Measurements from ENCODE around the gene PLK3. TPM values are rescaled to one million over a fixed set of nuclear protein-coding genes. Genes with fewer than 3 reads are reported as not detected.
"Not testable (repeated sequence)": the region's sequence is repeated elsewhere in the genome, so short reads cannot be mapped to it uniquely, and the experiment has no call there.

PLK3 gene
- total RNA-seq (100 to 1,000 TPM; 389 to 523 TPM), total RNA-seq (191 to 619 reads per million in 2 donors)

DNA sequence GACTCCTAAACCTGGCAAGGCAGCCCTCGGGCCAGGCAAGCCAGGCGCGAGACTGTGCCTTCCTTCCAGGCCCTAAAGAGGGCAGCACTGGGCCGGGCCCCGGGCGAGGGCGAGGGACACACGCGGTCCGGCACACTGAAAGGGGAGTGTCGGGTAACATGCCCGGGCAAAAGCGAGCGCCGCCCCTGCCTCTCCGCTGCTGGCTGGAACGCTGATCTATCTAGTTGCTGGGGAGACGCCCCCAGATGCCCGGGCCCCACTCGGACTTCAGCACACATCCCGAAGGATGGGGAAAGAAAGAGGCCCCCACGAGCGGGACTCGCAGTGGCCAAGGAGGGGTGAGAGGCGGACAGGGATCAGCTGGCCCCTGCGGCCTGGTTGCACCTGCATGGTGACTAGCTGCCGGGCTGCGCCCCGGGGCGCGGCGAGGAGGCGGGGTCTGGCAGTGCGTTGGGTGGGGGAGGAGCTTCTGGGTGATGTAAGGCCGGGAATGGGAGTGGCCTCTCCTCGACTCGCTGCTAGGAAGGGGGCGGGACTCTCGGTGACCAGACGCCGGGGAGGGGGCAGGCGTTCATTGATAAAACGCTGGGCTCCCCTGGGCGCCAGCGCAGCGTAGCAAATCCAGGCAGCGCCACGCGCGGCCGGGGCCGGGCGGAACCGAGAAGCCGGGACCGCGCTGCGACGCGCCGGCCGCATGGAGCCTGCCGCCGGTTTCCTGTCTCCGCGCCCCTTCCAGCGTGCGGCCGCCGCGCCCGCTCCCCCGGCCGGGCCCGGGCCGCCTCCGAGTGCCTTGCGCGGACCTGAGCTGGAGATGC, at the start of gene PLK3:
PLK3 (plus strand) TSS at position 608 of the 815 bp plus-strand sequence; CDS start at position 695, 87 bp downstream.
- Mint-ChIP-seq H3K36me3 (ENCODE audit: low read depth) (peaks cover 12% of the 10 kb centered on the region), H3K4me1 (peaks cover 38% of the 10 kb centered on the region), H3K27me3 (no peaks in the 10 kb centered on the region), H3K4me3 (peak within 1 kb of the TSS; percentile 99), H3K27ac (peak within 1 kb of the TSS; percentile 100)
- peaks cover 3% of the 10 kb centered on the region for H3K9me3 ChIP-seq (ENCODE audit: control insufficient read depth, low read length, poor library complexity, severe bottlenecking)
- ATAC-seq (peak; percentile 86), DNase-seq (peak; percentile 96 to 98 (median 98))

DNA sequence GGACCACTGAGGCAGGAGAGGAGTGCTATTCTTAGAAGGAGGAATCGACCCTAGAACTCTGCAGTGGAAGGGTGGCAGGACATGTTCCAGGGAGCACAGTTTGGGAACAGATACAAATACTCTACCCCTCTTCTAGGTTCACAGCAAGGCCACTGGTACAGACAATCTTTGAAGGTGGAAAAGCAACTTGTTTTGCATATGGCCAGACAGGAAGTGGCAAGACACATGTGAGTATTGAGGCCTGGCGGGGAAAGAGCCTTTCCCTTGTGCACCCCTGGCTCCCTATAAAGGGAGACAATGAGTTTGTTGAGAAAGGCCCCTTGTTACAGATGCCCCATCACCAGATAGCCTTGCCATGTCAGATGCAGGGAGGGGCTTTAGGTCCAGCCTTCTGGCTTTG, 42.8 kb upstream of the PLK3 start:
- H3K4me1 Mint-ChIP-seq, result peaks cover 2% of the 10 kb centered on the region
- DNase-seq (no peak), ATAC-seq (no peak)
- no peaks in the 10 kb centered on the region for H3K27me3 Mint-ChIP-seq
- H3K4me3 Mint-ChIP-seq, result no peak overlapping the region
- no peak overlapping the region for H3K27ac Mint-ChIP-seq
- no peaks in the 10 kb centered on the region for H3K36me3 Mint-ChIP-seq (ENCODE audit: low read depth)
- no peaks in the 10 kb centered on the region for H3K9me3 ChIP-seq (ENCODE audit: control insufficient read depth, low read length, poor library complexity, severe bottlenecking)

DNA sequence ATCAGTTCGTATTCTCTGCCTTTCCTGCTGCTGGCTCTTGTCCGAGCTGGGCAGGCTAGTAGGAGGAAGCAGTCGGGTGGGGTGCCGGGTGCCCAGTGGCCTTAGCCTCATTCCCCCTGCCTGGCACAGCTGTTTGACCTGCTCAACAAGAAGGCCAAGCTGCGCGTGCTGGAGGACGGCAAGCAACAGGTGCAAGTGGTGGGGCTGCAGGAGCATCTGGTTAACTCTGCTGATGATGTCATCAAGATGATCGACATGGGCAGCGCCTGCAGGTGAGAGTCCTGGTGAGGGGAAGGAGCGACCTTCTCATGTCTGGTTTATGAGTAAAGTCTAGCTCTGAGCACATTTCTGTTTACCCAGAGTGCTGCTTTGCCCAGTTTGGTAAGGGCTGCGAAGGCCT, 41.1 kb upstream of the PLK3 start:
- ATAC-seq (no peak), DNase-seq (no peak)
- Mint-ChIP-seq H3K36me3 (ENCODE audit: low read depth) (no peaks in the 10 kb centered on the region), H3K27ac (no peak overlapping the region), H3K4me1 (peaks cover 8% of the 10 kb centered on the region), H3K4me3 (no peak overlapping the region), H3K27me3 (no peaks in the 10 kb centered on the region)
- H3K9me3 ChIP-seq (ENCODE audit: control insufficient read depth, low read length, poor library complexity, severe bottlenecking), result no peaks in the 10 kb centered on the region

DNA sequence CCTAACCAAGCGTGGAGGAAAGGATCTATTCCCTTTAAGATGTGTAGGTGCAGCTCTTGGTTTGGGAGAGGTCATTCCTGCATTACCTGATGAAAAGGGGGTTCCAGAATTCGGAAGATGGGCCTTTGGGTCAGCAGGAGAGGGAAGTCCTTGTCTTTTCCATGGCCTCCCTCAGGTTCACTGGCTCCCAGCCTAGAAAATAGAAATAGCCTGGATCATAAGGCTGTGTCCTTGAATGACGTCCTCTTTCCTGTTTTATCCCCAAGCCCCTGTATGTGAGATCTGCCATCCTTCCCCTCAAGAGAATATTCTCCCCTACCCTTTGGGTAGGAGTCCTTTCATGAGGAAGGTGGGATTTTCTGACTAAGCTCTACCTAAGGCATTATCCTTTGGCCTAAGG, 39.3 kb upstream of the PLK3 start:
- Mint-ChIP-seq H3K4me1 (peaks cover 8% of the 10 kb centered on the region), H3K27me3 (no peaks in the 10 kb centered on the region), H3K4me3 (no peak overlapping the region), H3K36me3 (ENCODE audit: low read depth) (no peaks in the 10 kb centered on the region), H3K27ac (peak overlapping the region; percentile 78)
- no peaks in the 10 kb centered on the region for H3K9me3 ChIP-seq (ENCODE audit: control insufficient read depth, low read length, poor library complexity, severe bottlenecking)
- DNase-seq, result no peak
- ATAC-seq, result no peak

DNA sequence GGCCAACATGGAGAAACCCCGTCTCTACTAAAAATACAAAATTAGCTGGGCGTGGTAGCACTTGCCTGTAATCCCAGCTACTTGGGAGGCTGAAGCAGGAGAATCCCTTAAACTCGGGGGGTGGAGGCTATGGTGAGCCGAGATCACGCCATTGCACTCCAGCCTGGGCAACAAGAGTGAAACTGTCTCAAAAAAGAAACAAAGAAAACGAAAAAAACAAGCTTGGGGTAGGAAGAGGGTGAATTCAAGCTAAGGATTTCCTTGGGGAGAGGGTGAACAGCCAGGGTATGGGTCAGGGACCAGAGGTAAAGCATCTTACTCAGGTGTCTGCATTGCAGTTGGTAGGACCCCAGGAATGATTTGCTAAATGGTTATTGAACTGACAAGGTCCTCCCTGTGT, 33.8 kb upstream of the PLK3 start:
- not testable (repeated sequence) for H3K36me3 Mint-ChIP-seq (ENCODE audit: low read depth); H3K27ac Mint-ChIP-seq; H3K4me3 Mint-ChIP-seq; ATAC-seq; DNase-seq; H3K27me3 Mint-ChIP-seq; H3K4me1 Mint-ChIP-seq; H3K9me3 ChIP-seq (ENCODE audit: control insufficient read depth, low read length, poor library complexity, severe bottlenecking)

DNA sequence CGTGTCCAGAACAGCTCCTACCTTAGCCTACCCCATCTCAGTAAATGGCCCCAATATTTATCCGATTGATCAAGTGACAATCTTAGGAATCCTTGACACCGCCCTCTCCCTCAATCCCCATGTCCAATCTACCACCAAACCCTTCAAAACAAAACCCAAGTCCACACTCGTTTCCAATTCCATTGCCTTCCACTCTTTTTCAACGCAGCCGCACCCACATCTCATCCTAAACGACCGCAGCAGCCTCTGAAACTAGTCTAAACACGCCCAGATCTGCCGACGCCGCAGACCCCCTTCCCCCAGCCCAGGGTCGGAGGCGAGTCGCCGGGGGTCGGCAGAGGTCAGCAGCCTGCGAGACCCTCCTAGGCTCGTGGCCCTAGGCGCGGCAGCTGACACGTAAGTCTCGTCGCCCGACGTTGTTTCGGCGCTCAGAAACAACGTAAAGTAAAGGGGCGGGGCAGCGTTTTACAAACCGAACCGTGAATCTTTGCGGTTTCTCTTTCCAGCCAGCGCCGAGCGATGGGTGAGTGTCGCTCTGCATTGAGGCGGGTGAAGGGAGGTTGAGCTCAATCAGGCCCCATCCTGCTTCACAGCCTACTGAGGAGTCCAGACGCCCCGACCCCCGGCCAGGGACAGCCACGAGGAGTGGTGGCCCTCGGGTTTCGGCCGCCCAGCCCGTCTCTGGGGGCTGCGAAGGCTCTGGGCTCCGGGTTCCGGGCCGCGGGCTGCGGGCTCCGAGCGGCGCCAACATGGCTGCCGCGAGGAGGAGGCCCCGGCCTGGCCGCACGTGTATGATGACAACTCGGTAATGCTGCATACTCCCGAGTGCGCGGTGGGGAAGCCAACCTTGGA, 24.9 kb upstream of the PLK3 start, which contains the start of gene RPS8:
RPS8 (plus strand) TSS at position 463 of the 852 bp plus-strand sequence; CDS start at position 520, 57 bp downstream.
- Mint-ChIP-seq H3K27me3 (no peaks in the 10 kb centered on the region), H3K27ac (peak within 1 kb of the TSS; percentile 99), H3K4me1 (peaks cover 22% of the 10 kb centered on the region), H3K4me3 (peak within 1 kb of the TSS; percentile 99), H3K36me3 (ENCODE audit: low read depth) (peaks cover 5% of the 10 kb centered on the region)
- ATAC-seq (peak; percentile 86), DNase-seq (peak; percentile 68 to 79 (median 75))
- H3K9me3 ChIP-seq (ENCODE audit: control insufficient read depth, low read length, poor library complexity, severe bottlenecking), result no peaks in the 10 kb centered on the region

DNA sequence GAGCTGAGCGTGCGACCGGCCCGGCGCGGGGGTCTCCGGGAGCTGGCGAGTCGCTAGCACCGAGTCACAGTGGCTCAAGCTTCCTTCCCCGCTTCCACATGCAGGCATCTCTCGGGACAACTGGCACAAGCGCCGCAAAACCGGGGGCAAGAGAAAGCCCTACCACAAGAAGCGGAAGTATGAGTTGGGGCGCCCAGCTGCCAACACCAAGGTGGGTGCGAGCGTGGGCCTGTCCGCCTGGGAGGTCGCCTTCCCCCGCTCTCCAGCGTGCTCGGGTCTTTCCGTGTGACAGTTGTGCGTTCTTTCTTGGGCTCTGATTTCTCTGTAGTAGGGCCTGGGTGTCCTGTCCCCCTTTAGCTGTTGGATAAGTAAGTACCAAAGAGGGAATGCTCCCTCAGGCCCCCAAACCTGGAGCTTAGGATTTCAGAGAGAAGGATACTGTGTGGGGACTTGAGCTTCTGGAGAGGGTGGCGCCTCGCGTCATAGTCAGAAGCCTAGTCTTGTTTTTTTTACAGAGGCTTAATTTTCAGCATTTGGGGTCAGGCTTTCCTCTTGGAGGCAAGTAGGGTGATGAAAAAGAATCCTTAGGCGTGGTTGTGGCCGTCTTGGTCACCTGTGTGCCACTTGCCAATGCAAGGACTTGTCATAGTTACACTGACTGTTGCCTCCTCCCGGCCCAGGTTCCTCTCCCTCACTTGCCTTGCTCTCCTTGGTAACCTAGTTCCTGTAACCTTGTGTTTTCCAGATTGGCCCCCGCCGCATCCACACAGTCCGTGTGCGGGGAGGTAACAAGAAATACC, 24.0 kb upstream of the PLK3 start:
- Mint-ChIP-seq H3K4me1 (peaks cover 23% of the 10 kb centered on the region), H3K36me3 (ENCODE audit: low read depth) (peaks cover 6% of the 10 kb centered on the region), H3K4me3 (peak overlapping the region; percentile 99), H3K27me3 (no peaks in the 10 kb centered on the region), H3K27ac (peak overlapping the region; percentile 99)
- H3K9me3 ChIP-seq (ENCODE audit: control insufficient read depth, low read length, poor library complexity, severe bottlenecking), result no peaks in the 10 kb centered on the region
- DNase-seq, result peak in 1 of 3 donors; percentile 18
- ATAC-seq, result peak; percentile 24

DNA sequence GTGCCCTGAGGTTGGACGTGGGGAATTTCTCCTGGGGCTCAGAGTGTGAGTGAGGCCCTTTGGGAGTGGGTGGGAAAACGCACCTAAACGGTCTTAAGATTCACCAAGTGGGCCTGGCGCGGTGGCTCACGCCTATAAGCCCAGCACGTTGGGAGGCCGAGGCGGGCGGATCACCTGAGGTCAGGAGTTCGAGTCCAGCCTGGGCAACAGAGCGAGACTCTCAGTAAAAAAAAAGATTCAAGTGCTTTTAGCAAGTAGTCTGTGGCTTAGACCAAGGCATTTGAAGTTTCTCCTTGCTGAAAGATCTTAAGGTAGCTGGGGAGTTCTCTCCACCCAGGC, 23.5 kb upstream of the PLK3 start:
- Mint-ChIP-seq H3K36me3 (ENCODE audit: low read depth) (peaks cover 7% of the 10 kb centered on the region), H3K27ac (peak overlapping the region; percentile 99), H3K4me1 (peaks cover 25% of the 10 kb centered on the region), H3K4me3 (peak overlapping the region; percentile 99), H3K27me3 (no peaks in the 10 kb centered on the region)
- H3K9me3 ChIP-seq (ENCODE audit: control insufficient read depth, low read length, poor library complexity, severe bottlenecking), result no peaks in the 10 kb centered on the region
- ATAC-seq (no peak), DNase-seq (no peak)

DNA sequence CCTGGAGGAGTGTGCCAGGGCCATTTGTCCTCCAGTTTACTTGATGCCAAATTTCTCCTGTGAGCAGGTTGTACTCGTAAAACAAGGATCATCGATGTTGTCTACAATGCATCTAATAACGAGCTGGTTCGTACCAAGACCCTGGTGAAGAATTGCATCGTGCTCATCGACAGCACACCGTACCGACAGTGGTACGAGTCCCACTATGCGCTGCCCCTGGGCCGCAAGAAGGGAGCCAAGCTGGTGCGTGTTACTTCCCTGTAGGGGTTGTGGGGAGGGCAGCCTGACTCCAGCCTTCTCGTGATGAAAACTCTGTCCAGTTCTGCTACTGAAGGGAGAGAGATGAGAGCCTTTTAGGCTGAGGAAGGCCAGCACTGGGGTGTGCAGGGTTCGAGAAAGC, 22.6 kb upstream of the PLK3 start:
- ATAC-seq (no peak), DNase-seq (no peak)
- Mint-ChIP-seq H3K36me3 (ENCODE audit: low read depth) (peaks cover 7% of the 10 kb centered on the region), H3K27ac (peak overlapping the region; percentile 99), H3K27me3 (no peaks in the 10 kb centered on the region), H3K4me1 (peaks cover 25% of the 10 kb centered on the region), H3K4me3 (peak overlapping the region; percentile 99)
- H3K9me3 ChIP-seq (ENCODE audit: control insufficient read depth, low read length, poor library complexity, severe bottlenecking), result no peaks in the 10 kb centered on the region

DNA sequence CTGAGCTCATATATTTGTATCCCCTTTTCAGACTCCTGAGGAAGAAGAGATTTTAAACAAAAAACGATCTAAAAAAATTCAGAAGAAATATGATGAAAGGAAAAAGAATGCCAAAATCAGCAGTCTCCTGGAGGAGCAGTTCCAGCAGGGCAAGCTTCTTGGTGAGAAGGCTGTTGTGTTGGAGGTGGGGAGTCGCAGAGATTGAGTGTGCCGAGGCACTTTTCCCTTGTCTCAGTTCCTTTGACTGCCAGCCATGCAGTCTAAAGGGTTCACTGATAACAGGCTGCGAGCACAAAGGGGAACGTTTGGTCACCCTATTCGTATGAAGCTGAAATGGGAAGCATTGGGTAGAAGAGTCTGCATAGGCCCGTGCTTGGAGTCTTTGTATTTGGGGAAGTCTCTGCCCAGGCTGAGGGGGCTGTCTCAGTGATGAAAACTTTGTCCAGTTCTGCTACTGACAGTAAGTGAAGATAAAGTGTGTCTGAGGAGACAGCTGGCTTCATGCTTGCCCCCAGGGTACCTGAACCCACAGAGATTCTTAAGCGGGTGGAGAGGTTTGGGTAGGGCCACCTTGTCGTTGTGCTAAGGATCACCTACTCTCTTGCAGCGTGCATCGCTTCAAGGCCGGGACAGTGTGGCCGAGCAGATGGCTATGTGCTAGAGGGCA, 22.1 kb upstream of the PLK3 start:
- ATAC-seq, result no peak
- Mint-ChIP-seq H3K4me1 (peaks cover 25% of the 10 kb centered on the region), H3K27ac (peak overlapping the region; percentile 99), H3K27me3 (no peaks in the 10 kb centered on the region), H3K36me3 (ENCODE audit: low read depth) (peaks cover 7% of the 10 kb centered on the region), H3K4me3 (no peak overlapping the region)
- no peak for DNase-seq
- no peaks in the 10 kb centered on the region for H3K9me3 ChIP-seq (ENCODE audit: control insufficient read depth, low read length, poor library complexity, severe bottlenecking)

DNA sequence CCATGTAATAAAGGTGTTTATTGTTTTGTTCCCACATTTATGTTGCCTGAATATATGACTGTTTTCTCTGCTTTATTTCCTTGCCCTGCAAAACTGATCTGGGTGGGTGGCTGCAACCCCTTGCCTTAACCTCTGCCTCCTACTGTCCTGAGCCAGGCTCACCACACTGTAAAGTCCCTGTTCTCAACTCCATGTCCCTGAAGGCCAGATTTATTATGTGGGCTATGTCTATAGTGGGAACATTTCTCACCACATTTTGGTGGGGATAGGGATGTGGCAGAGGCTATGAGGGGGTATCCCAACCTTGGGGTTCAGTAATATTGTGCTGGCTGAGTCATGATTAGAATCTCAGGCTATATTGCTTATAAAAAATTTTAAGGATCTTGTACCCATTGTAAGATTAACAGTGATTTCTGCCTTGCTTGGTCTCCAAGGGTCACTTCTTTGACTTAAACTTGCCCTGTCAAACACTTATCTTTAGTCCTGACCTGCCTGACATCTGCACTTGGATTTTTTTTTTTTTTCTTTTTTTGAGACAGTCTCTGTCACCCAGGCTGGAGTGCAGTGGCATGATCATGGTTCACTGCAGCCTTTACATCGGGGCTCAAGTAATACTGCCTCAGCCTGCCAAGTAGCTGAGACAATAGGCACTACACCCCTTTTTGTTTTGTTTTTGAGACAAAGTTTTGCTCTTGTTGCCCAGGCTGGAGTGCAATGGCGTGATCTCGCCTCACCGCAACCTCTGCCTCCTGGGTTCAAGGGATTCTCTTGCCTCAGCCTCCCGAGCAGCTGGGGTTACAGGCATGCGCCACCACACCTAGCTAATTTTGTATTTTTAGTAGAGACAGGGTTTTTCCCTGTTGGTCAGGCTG, 21.2 kb upstream of the PLK3 start:
- peaks cover 32% of the 10 kb centered on the region for H3K4me1 Mint-ChIP-seq
- peak overlapping the region; percentile 99 for H3K27ac Mint-ChIP-seq
- peak overlapping the region; percentile 75 for H3K4me3 Mint-ChIP-seq
- peaks cover 7% of the 10 kb centered on the region for H3K36me3 Mint-ChIP-seq (ENCODE audit: low read depth)
- H3K27me3 Mint-ChIP-seq, result no peaks in the 10 kb centered on the region
- ATAC-seq, result no peak
- DNase-seq, result no peak
- H3K9me3 ChIP-seq (ENCODE audit: control insufficient read depth, low read length, poor library complexity, severe bottlenecking), result no peaks in the 10 kb centered on the region

Data from T-helper 17 cell (primary cell).